ENCODE results near the gene CCKAR.

Gene CCKAR

GRCh38 chr4:26475716-26476115, 14.6 kb downstream of the CCKAR start:
- no peak overlapping the region for H3K27ac Mint-ChIP-seq
- no peaks in the 10 kb centered on the region for H3K4me1 Mint-ChIP-seq (ENCODE audit: low read depth)
- peaks cover 2% of the 10 kb centered on the region for H3K27me3 Mint-ChIP-seq (ENCODE audit: low read depth)
- no peaks in the 10 kb centered on the region for H3K36me3 Mint-ChIP-seq (ENCODE audit: low read depth)
- H3K9me3 Mint-ChIP-seq, result no peaks in the 10 kb centered on the region
- H3K4me3 Mint-ChIP-seq, result no peak overlapping the region

GRCh38 chr4:26474551-26474950, 15.7 kb downstream of the CCKAR start:
- H3K9me3 Mint-ChIP-seq, result no peaks in the 10 kb centered on the region
- H3K27ac Mint-ChIP-seq, result no peak overlapping the region
- H3K27me3 Mint-ChIP-seq (ENCODE audit: low read depth), result peaks cover 5% of the 10 kb centered on the region
- H3K4me3 Mint-ChIP-seq, result no peak overlapping the region
- H3K4me1 Mint-ChIP-seq (ENCODE audit: low read depth), result no peaks in the 10 kb centered on the region
- H3K36me3 Mint-ChIP-seq (ENCODE audit: low read depth), result no peaks in the 10 kb centered on the region

- Mint-ChIP-seq H3K4me1 (ENCODE audit: low read depth) (no peaks in the 10 kb centered on the region), H3K27ac (no peak overlapping the region), H3K4me3 (no peak overlapping the region), H3K36me3 (ENCODE audit: low read depth) (no peaks in the 10 kb centered on the region), H3K27me3 (ENCODE audit: low read depth) (peaks cover 5% of the 10 kb centered on the region), H3K9me3 (no peaks in the 10 kb centered on the region)
Observed at GRCh38 chr4:26473893-26474292, 16.4 kb downstream of the CCKAR start.

- no peaks in the 10 kb centered on the region for H3K9me3 Mint-ChIP-seq
- H3K36me3 Mint-ChIP-seq (ENCODE audit: low read depth), result no peaks in the 10 kb centered on the region
- H3K4me3 Mint-ChIP-seq, result no peak overlapping the region
- H3K27ac Mint-ChIP-seq, result no peak overlapping the region
- peaks cover 5% of the 10 kb centered on the region for H3K27me3 Mint-ChIP-seq (ENCODE audit: low read depth)
- no peaks in the 10 kb centered on the region for H3K4me1 Mint-ChIP-seq (ENCODE audit: low read depth)
Observed at GRCh38 chr4:26471890-26472289, 18.4 kb downstream of the CCKAR start.

GRCh38 chr4:26468977-26469376, 21.3 kb downstream of the CCKAR start:
- Mint-ChIP-seq H3K9me3 (no peaks in the 10 kb centered on the region), H3K4me3 (no peak overlapping the region), H3K27ac (no peak overlapping the region), H3K36me3 (ENCODE audit: low read depth) (no peaks in the 10 kb centered on the region), H3K4me1 (ENCODE audit: low read depth) (no peaks in the 10 kb centered on the region), H3K27me3 (ENCODE audit: low read depth) (peaks cover 5% of the 10 kb centered on the region)

GRCh38 chr4:26468283-26468949, 21.9 kb downstream of the CCKAR start:
- Mint-ChIP-seq H3K27me3 (ENCODE audit: low read depth) (peaks cover 5% of the 10 kb centered on the region), H3K27ac (no peak overlapping the region), H3K9me3 (no peaks in the 10 kb centered on the region), H3K36me3 (ENCODE audit: low read depth) (no peaks in the 10 kb centered on the region), H3K4me1 (ENCODE audit: low read depth) (no peaks in the 10 kb centered on the region), H3K4me3 (no peak overlapping the region)

- H3K9me3 Mint-ChIP-seq, result no peaks in the 10 kb centered on the region
- H3K27me3 Mint-ChIP-seq (ENCODE audit: low read depth), result peaks cover 5% of the 10 kb centered on the region
- no peaks in the 10 kb centered on the region for H3K4me1 Mint-ChIP-seq (ENCODE audit: low read depth)
- no peak overlapping the region for H3K4me3 Mint-ChIP-seq
- H3K27ac Mint-ChIP-seq, result no peak overlapping the region
- H3K36me3 Mint-ChIP-seq (ENCODE audit: low read depth), result no peaks in the 10 kb centered on the region
Observed at GRCh38 chr4:26467724-26468123, 22.6 kb downstream of the CCKAR start.

GRCh38 chr4:26466578-26467270, 23.6 kb downstream of the CCKAR start:
- H3K4me3 Mint-ChIP-seq, result no peak overlapping the region
- H3K27me3 Mint-ChIP-seq (ENCODE audit: low read depth), result peaks cover 5% of the 10 kb centered on the region
- no peaks in the 10 kb centered on the region for H3K9me3 Mint-ChIP-seq
- no peaks in the 10 kb centered on the region for H3K4me1 Mint-ChIP-seq (ENCODE audit: low read depth)
- H3K27ac Mint-ChIP-seq, result no peak overlapping the region
- H3K36me3 Mint-ChIP-seq (ENCODE audit: low read depth), result no peaks in the 10 kb centered on the region

- H3K9me3 Mint-ChIP-seq, result no peaks in the 10 kb centered on the region
- H3K27ac Mint-ChIP-seq, result no peak overlapping the region
- no peaks in the 10 kb centered on the region for H3K36me3 Mint-ChIP-seq (ENCODE audit: low read depth)
- no peaks in the 10 kb centered on the region for H3K27me3 Mint-ChIP-seq (ENCODE audit: low read depth)
- no peak overlapping the region for H3K4me3 Mint-ChIP-seq
- no peaks in the 10 kb centered on the region for H3K4me1 Mint-ChIP-seq (ENCODE audit: low read depth)
Observed at GRCh38 chr4:26464420-26465095, 25.7 kb downstream of the CCKAR start.

GRCh38 chr4:26463386-26463785, 26.9 kb downstream of the CCKAR start:
- no peak overlapping the region for H3K27ac Mint-ChIP-seq
- no peaks in the 10 kb centered on the region for H3K9me3 Mint-ChIP-seq

GRCh38 chr4:26462874-26463273, 27.4 kb downstream of the CCKAR start:
- peaks cover 9% of the 10 kb centered on the region for H3K4me1 Mint-ChIP-seq (ENCODE audit: low read depth)
- H3K36me3 Mint-ChIP-seq (ENCODE audit: low read depth), result no peaks in the 10 kb centered on the region
- H3K4me3 Mint-ChIP-seq, result no peak overlapping the region
- H3K9me3 Mint-ChIP-seq, result no peaks in the 10 kb centered on the region
- H3K27me3 Mint-ChIP-seq (ENCODE audit: low read depth), result no peaks in the 10 kb centered on the region
- no peak overlapping the region for H3K27ac Mint-ChIP-seq

More at GRCh38 chr4:26463386-26463785, 26.9 kb downstream of the CCKAR start:
- Mint-ChIP-seq H3K4me3 (no peak overlapping the region), H3K27me3 (ENCODE audit: low read depth) (no peaks in the 10 kb centered on the region), H3K36me3 (ENCODE audit: low read depth) (no peaks in the 10 kb centered on the region), H3K4me1 (ENCODE audit: low read depth) (peaks cover 6% of the 10 kb centered on the region)

- Mint-ChIP-seq H3K4me3 (no peak overlapping the region), H3K36me3 (ENCODE audit: low read depth) (no peaks in the 10 kb centered on the region), H3K4me1 (ENCODE audit: low read depth) (peaks cover 12% of the 10 kb centered on the region), H3K9me3 (no peaks in the 10 kb centered on the region), H3K27me3 (ENCODE audit: low read depth) (peaks cover 4% of the 10 kb centered on the region), H3K27ac (no peak overlapping the region)
Observed at GRCh38 chr4:26459756-26460530, 30.3 kb downstream of the CCKAR start.

- peaks cover 4% of the 10 kb centered on the region for H3K27me3 Mint-ChIP-seq (ENCODE audit: low read depth)
- H3K27ac Mint-ChIP-seq, result no peak overlapping the region
- no peaks in the 10 kb centered on the region for H3K9me3 Mint-ChIP-seq
- H3K4me1 Mint-ChIP-seq (ENCODE audit: low read depth), result peaks cover 12% of the 10 kb centered on the region
- H3K4me3 Mint-ChIP-seq, result no peak overlapping the region
- H3K36me3 Mint-ChIP-seq (ENCODE audit: low read depth), result no peaks in the 10 kb centered on the region
Observed at GRCh38 chr4:26459054-26459755, 31.1 kb downstream of the CCKAR start.

GRCh38 chr4:26458157-26458561, 32.1 kb downstream of the CCKAR start:
- Mint-ChIP-seq H3K27ac (no peak overlapping the region), H3K4me3 (no peak overlapping the region), H3K36me3 (ENCODE audit: low read depth) (no peaks in the 10 kb centered on the region), H3K9me3 (peaks cover 2% of the 10 kb centered on the region), H3K27me3 (ENCODE audit: low read depth) (peaks cover 4% of the 10 kb centered on the region), H3K4me1 (ENCODE audit: low read depth) (peaks cover 12% of the 10 kb centered on the region)
